K562 (cell line): ENCODE measurements around the gene INPP5K. TPM values are rescaled to one million over a fixed set of nuclear protein-coding genes. Genes with fewer than 3 reads are reported as not detected.

Source experiments
- ATAC-seq: fragments of 200-7000 bp; cut with Tn5 transposase; 3 replicates; pipeline ENCODE4 v1.9.1; 2020; ENCODE audit warnings: moderate library complexity
- BruUV-seq: library from RNA; stranded (reverse); fragments of 400-500 nt; replicated peaks from 2 replicates; lab custom pipeline; 2021; lab: Mats Ljungman, UMichigan
- CTCF ChIA-PET: fragments of 300-600 bp; formaldehyde crosslinking; extraction: SDS; loops from one replicate; lab custom pipeline; 2021; ENCODE audit warnings: low intra/inter-chr PET ratio; lab: Yijun Ruan, JAX
- POLR2A ChIA-PET: fragments of 300-600, 350-650 bp; sonication (Branson Sonifier 250); formaldehyde crosslinking; extraction: SDS; loops from one replicate; lab custom pipeline; 2021; ENCODE audit warnings: antibody characterized with exemption, inconsistent platforms; lab: Yijun Ruan, JAX
- DNase-seq, 4 experiments: peaks; one replicate each; pipeline versions ENCODE4 v3.0.0 to v3.0.0-alpha.2; 2011 to 2018; ENCODE audit warnings: low spot score in 3 of 4, mixed read lengths in 3 of 4; ENCODE audit errors: extremely low read depth in 1 of 4
- FAIRE-seq: peaks from 2 replicates; lab custom pipeline; 2011; peaks lifted over from hg19 to GRCh38; lab: Jason Lieb, UNC
- H2AFZ ChIP-seq: 2 replicates; pipeline ENCODE4 v1.6.0; 2011; ENCODE audit warnings: low read depth, low read length, control low read depth, inconsistent platforms
- H3K27ac ChIP-seq: fragments of 200-600 bp; 3 replicates; pipeline ENCODE4 v1.8.0; 2011; ENCODE audit warnings: low read depth, mild to moderate bottlenecking, control low read depth, inconsistent platforms, low read length, moderate library complexity, mixed read lengths; ENCODE audit errors: extremely low read depth
- H3K27me3 ChIP-seq, 2 experiments: fragments of 300-600 bp in 1 of 2; 2 replicates in 1 of 2; 3 replicates in 1 of 2; pipeline versions ENCODE4 v1.6.0 to v1.8.0; 2011; ENCODE audit warnings: inconsistent platforms in 2 of 2, low read length in 2 of 2, mild to moderate bottlenecking in 1 of 2, mixed read lengths in 1 of 2, moderate library complexity in 1 of 2; ENCODE audit not compliant: control insufficient read depth in 2 of 2, insufficient read depth in 2 of 2
- H3K36me3 ChIP-seq: fragments of 300-600 bp; 3 replicates; pipeline ENCODE4 v1.8.0; 2011; ENCODE audit warnings: mild to moderate bottlenecking, low read length, inconsistent platforms; ENCODE audit not compliant: control insufficient read depth, insufficient read depth
- H3K4me1 ChIP-seq, 2 experiments: fragments of 200-600 bp in 1 of 2; replicated peaks in 1 of 2; 2 replicates in 1 of 2; 3 replicates in 1 of 2; pipeline versions ENCODE4 v1.5.1 to v1.8.0; 2011; ENCODE audit warnings: inconsistent platforms in 2 of 2, low read length in 2 of 2, mild to moderate bottlenecking in 1 of 2, mixed read lengths in 1 of 2, moderate library complexity in 1 of 2; ENCODE audit not compliant: control insufficient read depth in 2 of 2, insufficient read depth in 2 of 2
- H3K4me2 ChIP-seq: 2 replicates; pipeline ENCODE4 v1.6.1; 2011; ENCODE audit warnings: low read length, control low read depth, inconsistent platforms, mixed read lengths; ENCODE audit not compliant: insufficient read depth
- H3K4me3 ChIP-seq: fragments of 200-600 bp; sonication (generic), shearing (Covaris generic); 2 replicates; pipeline ENCODE4 v1.5.1; 2016; ENCODE audit warnings: control low read depth, inconsistent platforms
- H3K79me2 ChIP-seq: fragments of 200-600 bp; 3 replicates; pipeline ENCODE4 v1.8.0; 2011; ENCODE audit warnings: low read length, inconsistent platforms; ENCODE audit not compliant: control insufficient read depth, insufficient read depth
- H3K9ac ChIP-seq, 2 experiments: 2 replicates each; pipeline versions ENCODE4 v1.6.0 to v1.6.1; 2011; ENCODE audit warnings: low read depth in 2 of 2, low read length in 2 of 2, control low read depth in 1 of 2, inconsistent platforms in 1 of 2, mild to moderate bottlenecking in 1 of 2, mixed read lengths in 1 of 2; ENCODE audit not compliant: insufficient read depth in 1 of 2
- H3K9me1 ChIP-seq: one replicate; pipeline ENCODE4 v1.6.0; 2011; ENCODE audit warnings: inconsistent platforms, mild to moderate bottlenecking, low read length, moderate library complexity; ENCODE audit not compliant: control insufficient read depth, insufficient read depth
- H3K9me3 ChIP-seq: replicated peaks from 2 replicates; pipeline ENCODE4 v1.5.1; 2011; ENCODE audit warnings: low read depth, low read length, inconsistent platforms; ENCODE audit not compliant: control insufficient read depth, insufficient read depth
- H4K20me1 ChIP-seq: replicated peaks from 2 replicates; pipeline ENCODE4 v1.6.1; 2011; ENCODE audit warnings: low read length, inconsistent platforms, mixed read lengths; ENCODE audit not compliant: control insufficient read depth, insufficient read depth
- ATF7 ChIP-seq: fragments of 450-650 bp; IDR thresholded peaks from 2 replicates; pipeline ENCODE4 v1.7.1; 2014; ENCODE audit warnings: mild to moderate bottlenecking, moderate library complexity
- BCOR ChIP-seq: fragments of 450-650 bp; IDR thresholded peaks from 2 replicates; pipeline ENCODE4 v1.6.1; 2016
- CBX1 ChIP-seq: sonication (generic); IDR thresholded peaks from 2 replicates; pipeline ENCODE4 v1.6.1; 2016; ENCODE audit warnings: antibody characterized with exemption, low read depth, mild to moderate bottlenecking
- FOXJ2 ChIP-seq: fragments of 200-800 bp; sonication (Bioruptor generic); IDR thresholded peaks from 2 replicates; pipeline ENCODE4 v1.6.1; 2016; ENCODE audit warnings: missing genetic modification characterization, missing compliant biosample characterization
- GABPA ChIP-seq: fragments of 200-800 bp; sonication (Bioruptor generic); conservative IDR thresholded peaks from 2 replicates; pipeline ENCODE4 v1.6.1; 2016; ENCODE audit warnings: low read depth, missing genetic modification characterization, missing compliant biosample characterization
- JUNB ChIP-seq: fragments of 450-650 bp; formaldehyde crosslinking; conservative IDR thresholded peaks from 2 replicates; pipeline ENCODE4 v1.4.0; 2020; ENCODE audit warnings: mild to moderate bottlenecking
- L3MBTL2 ChIP-seq: fragments of 450-650 bp; IDR thresholded peaks from 2 replicates; pipeline ENCODE4 v1.6.1; 2016; ENCODE audit warnings: mild to moderate bottlenecking, moderate library complexity
- NR2C2 ChIP-seq, 2 experiments: fragments of 200-800 bp in 1 of 2; sonication (Bioruptor generic) in 1 of 2; sonication (generic) in 1 of 2; formaldehyde crosslinking in 1 of 2; IDR thresholded peaks; 2 replicates each; pipeline versions ENCODE4 v1.6.1 to v1.8.0; 2016 to 2022; ENCODE audit warnings: mild to moderate bottlenecking in 1 of 2, missing compliant biosample characterization in 1 of 2, missing genetic modification characterization in 1 of 2, missing genetic modification reagents in 1 of 2
- PHF8 ChIP-seq: fragments of 200-600 bp; sonication (generic); IDR thresholded peaks from 2 replicates; pipeline ENCODE4 v1.6.1; 2012; ENCODE audit warnings: mixed run types, mild to moderate bottlenecking, inconsistent platforms, low read length, moderate library complexity, borderline replicate concordance
- POLR2G ChIP-seq: fragments of 200-400 bp; formaldehyde crosslinking; IDR thresholded peaks from 2 replicates; pipeline ENCODE4 v1.6.1; 2017; ENCODE audit warnings: low read depth, mild to moderate bottlenecking, antibody characterized with exemption, low read length, moderate library complexity
- PPARD ChIP-seq: fragments of 250-450 bp; sonication (Bioruptor Pico); IDR thresholded peaks from 2 replicates; pipeline ENCODE4 v1.8.0; 2022; ENCODE audit warnings: inconsistent platforms, mild to moderate bottlenecking, moderate library complexity
- ZNF696 ChIP-seq: fragments of 250-450 bp; sonication (Bioruptor Pico); conservative IDR thresholded peaks from 2 replicates; pipeline ENCODE4 v1.4.0; 2020; ENCODE audit warnings: mild to moderate bottlenecking, moderate library complexity
- ZNF707 ChIP-seq: fragments of 250-450 bp; sonication (Bioruptor Pico); conservative IDR thresholded peaks from 2 replicates; pipeline ENCODE4 v1.8.0; 2022; ENCODE audit warnings: inconsistent platforms, mild to moderate bottlenecking, moderate library complexity
- ZSCAN29 ChIP-seq: fragments of 450-650 bp; IDR thresholded peaks from 2 replicates; pipeline ENCODE4 v1.6.1; 2017
- WGBS: fragments of 100-300 bp; shearing (Covaris generic); methylation state at CpG from one replicate; pipeline ENCODE4 v1.1.6; 2016; ENCODE audit warnings: low coverage, mixed read lengths; ENCODE audit not compliant: insufficient coverage; ENCODE audit errors: missing lambda C conversion rate; 5-methylcytosine and 5-hydroxymethylcytosine counted together
- in situ Hi-C: fragments of 300-500 bp; cut with MboI; formaldehyde crosslinking; loops from 4 replicates; pipeline ENCODE4 v1.15.0; 2018; ENCODE audit warnings: inconsistent platforms, mixed read lengths
- intact Hi-C: fragments of 100-400 bp; cut with micrococcal nuclease; formaldehyde crosslinking; loops from 2 replicates; pipeline ENCODE4 v1.14.2; 2022
- polyA plus RNA-seq, 8 experiments: library from polyadenylated mRNA; depleted of rRNA in 4 of 8; stranded (reverse) in 5 of 8; unstranded in 3 of 8; fragments of >200 nt; fragmentation: Nextera tagmentation in 2 of 8; fragmentation: Illumina TruSeq in 1 of 8; extraction: Ambion mirVana in 2 of 8; extraction: Trizol in 1 of 8; gene quantifications; 2 replicates each; pipeline versions ENCODE4 v1.2.1 to v1.2.3, GENCODE V29; 2011 to 2014; ENCODE audit warnings: inconsistent platforms in 1 of 8, missing spikeins in 1 of 8
- total RNA-seq, 7 experiments: library from RNA; depleted of rRNA in 6 of 7; stranded (reverse); fragments of >200 nt in 6 of 7; fragmentation: Illumina TruSeq in 2 of 7; extraction: Trizol in 2 of 7; gene quantifications; 2 replicates each; pipeline versions ENCODE4 v1.2.1 to v1.2.3, GENCODE V29; 2011 to 2021; ENCODE audit warnings: low replicate concordance in 1 of 7
- TF ChIP-seq, protein P1 (sequence below): IDR thresholded peaks from 3 replicates; pipeline ENCODE4 v1.6.1; 2011; ENCODE audit warnings: borderline replicate concordance, mild to moderate bottlenecking, moderate library complexity; ENCODE audit not compliant: insufficient read length; ENCODE audit errors: extremely low read depth
- TF ChIP-seq, protein P2 (sequence below): fragments of 200-800 bp; sonication (Bioruptor generic); IDR thresholded peaks from 2 replicates; pipeline ENCODE4 v1.6.1; 2017; ENCODE audit warnings: missing genetic modification characterization, missing compliant biosample characterization

Gene INPP5K
- total and polyA plus RNA-seq, 9 of the 15 experiments (the other 6 are each of a cell fraction or from before 2014, with no cell fraction given), result 0.63 to 15.1 (median 10.1) TPM

DNA sequence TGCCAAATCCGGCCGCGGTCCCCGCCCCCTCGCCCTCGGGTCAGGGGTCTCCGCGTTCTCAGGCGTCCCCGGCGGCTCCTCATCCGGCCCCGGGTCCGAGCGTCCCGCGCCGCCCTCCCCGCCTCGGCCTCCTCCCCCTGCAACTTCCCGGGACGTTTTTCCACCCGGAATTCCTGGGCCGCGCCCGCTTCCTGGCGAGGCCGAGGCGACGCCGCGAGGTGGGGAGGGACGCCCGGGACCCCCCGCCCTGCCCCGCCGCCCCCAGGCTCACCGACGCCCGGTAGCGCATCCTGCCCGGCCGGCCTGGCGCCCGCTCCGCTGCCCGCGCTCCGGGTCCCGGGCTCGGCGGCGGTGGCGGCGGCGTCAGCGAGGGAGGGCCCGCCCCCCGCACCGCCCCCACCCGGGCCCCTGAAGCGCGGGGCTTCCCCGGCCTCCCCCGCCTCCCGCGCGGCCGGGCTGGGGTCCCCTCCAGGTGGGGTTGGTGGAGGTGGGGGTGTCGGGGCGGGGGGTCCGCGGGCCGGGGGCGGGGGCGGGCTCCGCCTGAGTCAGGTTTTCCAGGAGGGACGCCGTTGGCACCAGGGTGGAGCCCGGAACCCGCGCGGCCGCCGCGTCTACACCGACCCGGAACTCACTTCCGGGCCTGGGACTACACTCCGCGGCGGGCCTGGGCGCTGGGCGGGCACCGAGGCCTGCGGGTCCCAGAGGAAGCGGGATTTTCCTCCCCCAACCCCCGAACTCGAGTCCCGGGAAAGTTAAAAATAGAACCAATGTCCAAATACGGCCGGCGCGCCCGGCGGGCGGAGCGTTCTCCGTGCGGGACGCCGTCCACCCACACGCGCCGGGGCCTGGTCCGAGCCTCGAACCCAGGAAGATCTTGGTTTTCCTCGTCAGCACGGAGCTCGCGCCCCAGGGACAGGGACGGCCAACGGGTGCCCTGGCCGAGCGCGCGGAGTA, 30.7 kb downstream of the INPP5K start:
- 0% methylated on average over 17 of the region's 127 CpGs for WGBS
- Histone ChIP-seq H3K9me3 (no peaks in the 10 kb centered on the region), H3K4me2 (peak overlapping the region; percentile 72), H3K36me3 (peaks cover 14% of the 10 kb centered on the region; the same call in 1 of the 3 replicates), H3K9ac (peak overlapping the region; percentile 75 to 90), H3K4me3 (peak overlapping the region; percentile 52), H3K9me1 (no peaks in the 10 kb centered on the region), H3K4me1 (peaks cover 13 to 67% of the 10 kb centered on the region in 2 experiments; a peak in 4 of 5 replicates), H3K27ac (peak overlapping the region; percentile 86), H3K27me3 (no peaks in the 10 kb centered on the region), H2AFZ (peak overlapping the region; percentile 66; the same call in 1 of the 2 replicates), H4K20me1 (no peaks in the 10 kb centered on the region), H3K79me2 (peaks cover 19% of the 10 kb centered on the region)
- in situ Hi-C loops, result no loop called here
- peak; percentile 47 to 67 (median 65) for DNase-seq
- POLR2A ChIA-PET, result interaction anchor here (0.9 kb wide), 1 partner anchor 11 kb away, joined by 4 read pairs; no protein-coding TSS in a partner anchor
- no TSS peak for BruUV-seq
- intact Hi-C loops, result no loop called here
- CTCF ChIA-PET, result no interaction called here
- no peak for FAIRE-seq
- peak; percentile 16 for ATAC-seq
- no peak for TF ChIP-seq BCOR
- no peak for TF ChIP-seq PPARD
- TF ChIP-seq, protein P1, sequence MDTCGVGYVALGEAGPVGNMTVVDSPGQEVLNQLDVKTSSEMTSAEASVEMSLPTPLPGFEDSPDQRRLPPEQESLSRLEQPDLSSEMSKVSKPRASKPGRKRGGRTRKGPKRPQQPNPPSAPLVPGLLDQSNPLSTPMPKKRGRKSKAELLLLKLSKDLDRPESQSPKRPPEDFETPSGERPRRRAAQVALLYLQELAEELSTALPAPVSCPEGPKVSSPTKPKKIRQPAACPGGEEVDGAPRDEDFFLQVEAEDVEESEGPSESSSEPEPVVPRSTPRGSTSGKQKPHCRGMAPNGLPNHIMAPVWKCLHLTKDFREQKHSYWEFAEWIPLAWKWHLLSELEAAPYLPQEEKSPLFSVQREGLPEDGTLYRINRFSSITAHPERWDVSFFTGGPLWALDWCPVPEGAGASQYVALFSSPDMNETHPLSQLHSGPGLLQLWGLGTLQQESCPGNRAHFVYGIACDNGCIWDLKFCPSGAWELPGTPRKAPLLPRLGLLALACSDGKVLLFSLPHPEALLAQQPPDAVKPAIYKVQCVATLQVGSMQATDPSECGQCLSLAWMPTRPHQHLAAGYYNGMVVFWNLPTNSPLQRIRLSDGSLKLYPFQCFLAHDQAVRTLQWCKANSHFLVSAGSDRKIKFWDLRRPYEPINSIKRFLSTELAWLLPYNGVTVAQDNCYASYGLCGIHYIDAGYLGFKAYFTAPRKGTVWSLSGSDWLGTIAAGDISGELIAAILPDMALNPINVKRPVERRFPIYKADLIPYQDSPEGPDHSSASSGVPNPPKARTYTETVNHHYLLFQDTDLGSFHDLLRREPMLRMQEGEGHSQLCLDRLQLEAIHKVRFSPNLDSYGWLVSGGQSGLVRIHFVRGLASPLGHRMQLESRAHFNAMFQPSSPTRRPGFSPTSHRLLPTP, result peak; percentile 3
- TF ChIP-seq, protein P2, sequence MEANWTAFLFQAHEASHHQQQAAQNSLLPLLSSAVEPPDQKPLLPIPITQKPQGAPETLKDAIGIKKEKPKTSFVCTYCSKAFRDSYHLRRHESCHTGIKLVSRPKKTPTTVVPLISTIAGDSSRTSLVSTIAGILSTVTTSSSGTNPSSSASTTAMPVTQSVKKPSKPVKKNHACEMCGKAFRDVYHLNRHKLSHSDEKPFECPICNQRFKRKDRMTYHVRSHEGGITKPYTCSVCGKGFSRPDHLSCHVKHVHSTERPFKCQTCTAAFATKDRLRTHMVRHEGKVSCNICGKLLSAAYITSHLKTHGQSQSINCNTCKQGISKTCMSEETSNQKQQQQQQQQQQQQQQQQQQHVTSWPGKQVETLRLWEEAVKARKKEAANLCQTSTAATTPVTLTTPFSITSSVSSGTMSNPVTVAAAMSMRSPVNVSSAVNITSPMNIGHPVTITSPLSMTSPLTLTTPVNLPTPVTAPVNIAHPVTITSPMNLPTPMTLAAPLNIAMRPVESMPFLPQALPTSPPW (CRISPR knock-in tag), result peak; percentile 76
- TF ChIP-seq ZNF696 (CRISPR knock-in tag), result no peak
- TF ChIP-seq JUNB (CRISPR knock-in tag), result no peak
- TF ChIP-seq ZNF707, result no peak
- peak; percentile 77 for TF ChIP-seq GABPA
- TF ChIP-seq NR2C2 (CRISPR knock-in tag; IDR thresholded peaks at IDR 0.05), result no peak
- TF ChIP-seq NR2C2 (tag; IDR thresholded peaks at IDR 0.05), result peak; percentile 58; the same call in 1 of the 2 replicates
- peak; percentile 100 for TF ChIP-seq ZSCAN29
- TF ChIP-seq FOXJ2, result no peak
- no peak for TF ChIP-seq CBX1
- peak; percentile 48; the same call in 1 of the 2 replicates for TF ChIP-seq PHF8
- TF ChIP-seq ATF7, result 0 out of 2 replicates have a peak, but pooled peaks have one; percentile 12
- TF ChIP-seq L3MBTL2, result peak; percentile 54; the same call in 1 of the 2 replicates
- peak; percentile 69 for TF ChIP-seq POLR2G
